HEK293 (cell line): ENCODE measurements around the gene GAGE13.
A peak's percentile ranks its signal among the peaks of the same experiment; 100 is the strongest.

Source experiments
- BCL11A ChIP-seq: fragments of 450-650 bp; formaldehyde crosslinking; IDR thresholded peaks from 2 replicates; pipeline ENCODE4 v1.5.1; 2016; ENCODE audit warnings: low read depth, missing biosample characterization, missing genetic modification characterization
- KLF16 ChIP-seq: fragments of 450-650 bp; formaldehyde crosslinking; IDR thresholded peaks from 2 replicates; pipeline ENCODE4 v1.5.1; 2017; ENCODE audit warnings: missing biosample characterization, missing genetic modification characterization
- SP2 ChIP-seq: fragments of 450-650 bp; formaldehyde crosslinking; IDR thresholded peaks from 2 replicates; pipeline ENCODE4 v1.5.1; 2016; ENCODE audit warnings: missing biosample characterization, missing genetic modification characterization
- ZBTB7A ChIP-seq: fragments of 450-650 bp; formaldehyde crosslinking; IDR thresholded peaks from 2 replicates; pipeline ENCODE4 v1.5.1; 2016; ENCODE audit warnings: low read depth, missing biosample characterization, missing genetic modification characterization
- ZNF155 ChIP-seq: fragments of 450-650 bp; formaldehyde crosslinking; IDR thresholded peaks from 2 replicates; pipeline ENCODE4 v1.5.1; 2016; ENCODE audit warnings: missing biosample characterization, missing genetic modification characterization
- ZNF274 ChIP-seq, 2 experiments: fragments of 200-500 bp in 1 of 2; fragments of 450-650 bp in 1 of 2; sonication (Bioruptor generic) in 1 of 2; formaldehyde crosslinking in 1 of 2; IDR thresholded peaks; 2 replicates each; pipeline versions ENCODE4 v1.5.1 to v1.6.1; 2014 to 2016; ENCODE audit warnings: borderline replicate concordance in 1 of 2, inconsistent platforms in 1 of 2, low read length in 1 of 2, missing biosample characterization in 1 of 2, missing genetic modification characterization in 1 of 2
- ZNF311 ChIP-seq: fragments of 450-650 bp; formaldehyde crosslinking; IDR thresholded peaks from 2 replicates; pipeline ENCODE4 v1.5.1; 2017; ENCODE audit warnings: missing biosample characterization, missing genetic modification characterization, borderline replicate concordance
- ZNF548 ChIP-seq: fragments of 450-650 bp; formaldehyde crosslinking; IDR thresholded peaks from 2 replicates; pipeline ENCODE4 v1.5.1; 2016; ENCODE audit warnings: missing biosample characterization, missing genetic modification characterization
- ZNF664 ChIP-seq: fragments of 450-650 bp; formaldehyde crosslinking; IDR thresholded peaks from 2 replicates; pipeline ENCODE4 v1.5.1; 2016; ENCODE audit warnings: missing biosample characterization, missing genetic modification characterization
- ZNF776 ChIP-seq: fragments of 450-650 bp; formaldehyde crosslinking; IDR thresholded peaks from 2 replicates; pipeline ENCODE4 v1.5.0; 2017; ENCODE audit warnings: missing biosample characterization, missing genetic modification characterization, borderline replicate concordance
- TF ChIP-seq, protein P1 (sequence below): fragments of 450-650 bp; formaldehyde crosslinking; IDR thresholded peaks from 2 replicates; pipeline ENCODE4 v1.5.1; 2016; ENCODE audit warnings: missing biosample characterization, missing genetic modification characterization
- TF ChIP-seq, protein P2 (sequence below): fragments of 450-650 bp; formaldehyde crosslinking; IDR thresholded peaks from 2 replicates; pipeline ENCODE4 v1.5.1; 2016; ENCODE audit warnings: missing biosample characterization, missing genetic modification characterization
- TF ChIP-seq, protein P3 (sequence below): fragments of 450-650 bp; IDR thresholded peaks from 2 replicates; pipeline ENCODE4 v1.5.1; 2018; ENCODE audit warnings: missing biosample characterization, missing genetic modification characterization

DNA sequence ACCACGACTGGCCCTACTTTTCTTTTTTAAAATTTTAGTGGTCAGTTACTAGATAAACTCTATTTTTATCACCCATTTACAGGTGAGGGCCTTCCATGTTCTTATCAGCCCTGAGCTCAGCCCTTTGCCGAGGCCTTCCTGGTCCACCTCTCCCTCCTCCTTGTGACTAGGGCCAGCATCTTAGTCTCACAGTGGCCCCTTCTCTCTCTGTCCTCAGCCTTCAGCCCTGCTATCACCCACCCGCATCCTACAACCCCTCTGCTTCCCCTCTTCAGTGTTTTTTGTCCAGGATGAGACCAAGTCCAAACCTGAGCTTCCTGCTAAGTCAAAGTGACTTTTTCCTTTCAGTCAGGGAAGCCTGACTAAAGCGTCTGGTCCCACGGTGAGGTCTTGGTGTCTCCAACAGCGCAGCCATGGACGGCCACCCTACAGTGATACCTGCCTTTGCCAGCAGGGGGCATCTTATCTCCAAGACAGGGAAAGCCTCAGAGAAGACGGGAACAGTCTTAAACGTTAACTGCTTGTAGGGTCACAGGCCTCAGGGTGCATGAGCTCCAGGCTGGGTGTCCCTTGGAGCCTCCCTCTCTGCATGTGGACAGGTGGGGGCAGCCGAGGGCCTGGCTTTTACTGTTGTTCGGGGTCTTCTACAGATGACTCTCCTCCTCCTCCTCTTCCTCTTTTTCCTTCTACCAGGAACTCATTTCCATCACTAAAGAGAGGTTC is 39.6 kb upstream of the GAGE13 start:
- TF ChIP-seq ZNF155 (tag by site-specific recombination), result no peak
- no peak for TF ChIP-seq ZNF548 (tag by site-specific recombination)
- TF ChIP-seq, protein P1, sequence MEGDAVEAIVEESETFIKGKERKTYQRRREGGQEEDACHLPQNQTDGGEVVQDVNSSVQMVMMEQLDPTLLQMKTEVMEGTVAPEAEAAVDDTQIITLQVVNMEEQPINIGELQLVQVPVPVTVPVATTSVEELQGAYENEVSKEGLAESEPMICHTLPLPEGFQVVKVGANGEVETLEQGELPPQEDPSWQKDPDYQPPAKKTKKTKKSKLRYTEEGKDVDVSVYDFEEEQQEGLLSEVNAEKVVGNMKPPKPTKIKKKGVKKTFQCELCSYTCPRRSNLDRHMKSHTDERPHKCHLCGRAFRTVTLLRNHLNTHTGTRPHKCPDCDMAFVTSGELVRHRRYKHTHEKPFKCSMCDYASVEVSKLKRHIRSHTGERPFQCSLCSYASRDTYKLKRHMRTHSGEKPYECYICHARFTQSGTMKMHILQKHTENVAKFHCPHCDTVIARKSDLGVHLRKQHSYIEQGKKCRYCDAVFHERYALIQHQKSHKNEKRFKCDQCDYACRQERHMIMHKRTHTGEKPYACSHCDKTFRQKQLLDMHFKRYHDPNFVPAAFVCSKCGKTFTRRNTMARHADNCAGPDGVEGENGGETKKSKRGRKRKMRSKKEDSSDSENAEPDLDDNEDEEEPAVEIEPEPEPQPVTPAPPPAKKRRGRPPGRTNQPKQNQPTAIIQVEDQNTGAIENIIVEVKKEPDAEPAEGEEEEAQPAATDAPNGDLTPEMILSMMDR (tag by site-specific recombination), result peak; percentile 47; the same call in 1 of the 2 replicates
- TF ChIP-seq KLF16 (tag by site-specific recombination), result no peak
- TF ChIP-seq ZNF776 (tag by site-specific recombination), result no peak
- TF ChIP-seq ZBTB7A (tag by site-specific recombination), result no peak
- TF ChIP-seq SP2 (tag by site-specific recombination), result no peak
- no peak for TF ChIP-seq BCL11A (tag by site-specific recombination)
- TF ChIP-seq, protein P2, sequence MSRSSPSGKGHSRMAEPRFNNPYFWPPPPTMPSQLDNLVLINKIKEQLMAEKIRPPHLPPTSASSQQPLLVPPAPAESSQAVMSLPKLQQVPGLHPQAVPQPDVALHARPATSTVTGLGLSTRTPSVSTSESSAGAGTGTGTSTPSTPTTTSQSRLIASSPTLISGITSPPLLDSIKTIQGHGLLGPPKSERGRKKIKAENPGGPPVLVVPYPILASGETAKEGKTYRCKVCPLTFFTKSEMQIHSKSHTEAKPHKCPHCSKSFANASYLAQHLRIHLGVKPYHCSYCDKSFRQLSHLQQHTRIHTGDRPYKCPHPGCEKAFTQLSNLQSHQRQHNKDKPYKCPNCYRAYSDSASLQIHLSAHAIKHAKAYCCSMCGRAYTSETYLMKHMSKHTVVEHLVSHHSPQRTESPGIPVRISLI (tag by site-specific recombination), result no peak
- TF ChIP-seq ZNF311 (tag by site-specific recombination), result no peak
- TF ChIP-seq, protein P3, sequence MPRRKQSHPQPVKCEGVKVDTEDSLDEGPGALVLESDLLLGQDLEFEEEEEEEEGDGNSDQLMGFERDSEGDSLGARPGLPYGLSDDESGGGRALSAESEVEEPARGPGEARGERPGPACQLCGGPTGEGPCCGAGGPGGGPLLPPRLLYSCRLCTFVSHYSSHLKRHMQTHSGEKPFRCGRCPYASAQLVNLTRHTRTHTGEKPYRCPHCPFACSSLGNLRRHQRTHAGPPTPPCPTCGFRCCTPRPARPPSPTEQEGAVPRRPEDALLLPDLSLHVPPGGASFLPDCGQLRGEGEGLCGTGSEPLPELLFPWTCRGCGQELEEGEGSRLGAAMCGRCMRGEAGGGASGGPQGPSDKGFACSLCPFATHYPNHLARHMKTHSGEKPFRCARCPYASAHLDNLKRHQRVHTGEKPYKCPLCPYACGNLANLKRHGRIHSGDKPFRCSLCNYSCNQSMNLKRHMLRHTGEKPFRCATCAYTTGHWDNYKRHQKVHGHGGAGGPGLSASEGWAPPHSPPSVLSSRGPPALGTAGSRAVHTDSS (tag by site-specific recombination), result peak; percentile 47; the same call in 1 of the 2 replicates
- TF ChIP-seq ZNF664 (tag by site-specific recombination), result no peak
- TF ChIP-seq ZNF274 (IDR thresholded peaks at IDR 0.05; ENCODE audit: low read length), result no peak
- TF ChIP-seq ZNF274 (tag by site-specific recombination; IDR thresholded peaks at IDR 0.05; ENCODE audit: borderline replicate concordance), result no peak
